Sigmoid colon (tissue), 4 donors: Measurements from ENCODE around the gene CTIF.

Experiments used
- EP300 ChIP-seq, 4 donors: sonication (generic); formaldehyde crosslinking; IDR thresholded peaks; one replicate each; pipeline ENCODE4 v1.6.1; 2017; ENCODE audit warnings: antibody characterized with exemption in 4 of 4
- POLR2AphosphoS5 ChIP-seq, 4 donors: sonication (generic); formaldehyde crosslinking; IDR thresholded peaks; one replicate each; pipeline ENCODE4 v1.6.1; 2017; ENCODE audit warnings: antibody characterized with exemption in 4 of 4
- TF ChIP-seq, protein P1 (sequence below), 4 experiments: fragments of 450-650 bp in 3 of 4; fragments of 200-600 bp in 1 of 4; IDR thresholded peaks; one replicate each; pipeline ENCODE4 v1.5.1; 2016 to 2019; ENCODE audit warnings: antibody characterized with exemption in 4 of 4, mild to moderate bottlenecking in 3 of 4, moderate library complexity in 2 of 4

DNA sequence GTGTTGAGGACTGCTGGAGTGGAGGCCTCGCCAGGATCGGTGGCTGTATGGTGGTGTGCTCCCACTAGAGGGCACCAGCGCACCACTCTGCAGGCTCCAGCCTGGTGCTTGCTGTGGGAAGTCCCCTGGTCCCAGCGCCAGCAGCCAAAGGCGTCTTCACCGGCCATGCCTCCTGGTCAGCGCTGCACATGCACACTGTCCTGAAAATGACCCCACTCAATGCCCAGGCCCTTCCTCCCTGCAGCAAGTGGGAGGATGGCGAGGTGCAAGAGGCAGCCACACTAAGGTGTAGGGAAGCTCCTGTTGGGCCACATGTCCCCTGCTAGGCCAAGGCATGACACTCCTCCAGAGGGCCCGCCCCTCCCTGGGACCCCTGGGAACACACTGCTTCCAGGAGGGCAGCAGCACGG, 136.5 kb downstream of the CTIF start:
- TF ChIP-seq, protein P1, sequence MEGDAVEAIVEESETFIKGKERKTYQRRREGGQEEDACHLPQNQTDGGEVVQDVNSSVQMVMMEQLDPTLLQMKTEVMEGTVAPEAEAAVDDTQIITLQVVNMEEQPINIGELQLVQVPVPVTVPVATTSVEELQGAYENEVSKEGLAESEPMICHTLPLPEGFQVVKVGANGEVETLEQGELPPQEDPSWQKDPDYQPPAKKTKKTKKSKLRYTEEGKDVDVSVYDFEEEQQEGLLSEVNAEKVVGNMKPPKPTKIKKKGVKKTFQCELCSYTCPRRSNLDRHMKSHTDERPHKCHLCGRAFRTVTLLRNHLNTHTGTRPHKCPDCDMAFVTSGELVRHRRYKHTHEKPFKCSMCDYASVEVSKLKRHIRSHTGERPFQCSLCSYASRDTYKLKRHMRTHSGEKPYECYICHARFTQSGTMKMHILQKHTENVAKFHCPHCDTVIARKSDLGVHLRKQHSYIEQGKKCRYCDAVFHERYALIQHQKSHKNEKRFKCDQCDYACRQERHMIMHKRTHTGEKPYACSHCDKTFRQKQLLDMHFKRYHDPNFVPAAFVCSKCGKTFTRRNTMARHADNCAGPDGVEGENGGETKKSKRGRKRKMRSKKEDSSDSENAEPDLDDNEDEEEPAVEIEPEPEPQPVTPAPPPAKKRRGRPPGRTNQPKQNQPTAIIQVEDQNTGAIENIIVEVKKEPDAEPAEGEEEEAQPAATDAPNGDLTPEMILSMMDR (IDR thresholded peaks at IDR 0.05), result peak; percentile 77 to 93 (median 84)
- TF ChIP-seq EP300 (IDR thresholded peaks at IDR 0.05) (no peak), POLR2AphosphoS5 (IDR thresholded peaks at IDR 0.05) (no peak)
